ENCODE results near the gene CFAP46.
"Not testable (repeated sequence)": the region's sequence is repeated elsewhere in the genome, so short reads cannot be mapped to it uniquely, and the experiment has no call there.

DNA sequence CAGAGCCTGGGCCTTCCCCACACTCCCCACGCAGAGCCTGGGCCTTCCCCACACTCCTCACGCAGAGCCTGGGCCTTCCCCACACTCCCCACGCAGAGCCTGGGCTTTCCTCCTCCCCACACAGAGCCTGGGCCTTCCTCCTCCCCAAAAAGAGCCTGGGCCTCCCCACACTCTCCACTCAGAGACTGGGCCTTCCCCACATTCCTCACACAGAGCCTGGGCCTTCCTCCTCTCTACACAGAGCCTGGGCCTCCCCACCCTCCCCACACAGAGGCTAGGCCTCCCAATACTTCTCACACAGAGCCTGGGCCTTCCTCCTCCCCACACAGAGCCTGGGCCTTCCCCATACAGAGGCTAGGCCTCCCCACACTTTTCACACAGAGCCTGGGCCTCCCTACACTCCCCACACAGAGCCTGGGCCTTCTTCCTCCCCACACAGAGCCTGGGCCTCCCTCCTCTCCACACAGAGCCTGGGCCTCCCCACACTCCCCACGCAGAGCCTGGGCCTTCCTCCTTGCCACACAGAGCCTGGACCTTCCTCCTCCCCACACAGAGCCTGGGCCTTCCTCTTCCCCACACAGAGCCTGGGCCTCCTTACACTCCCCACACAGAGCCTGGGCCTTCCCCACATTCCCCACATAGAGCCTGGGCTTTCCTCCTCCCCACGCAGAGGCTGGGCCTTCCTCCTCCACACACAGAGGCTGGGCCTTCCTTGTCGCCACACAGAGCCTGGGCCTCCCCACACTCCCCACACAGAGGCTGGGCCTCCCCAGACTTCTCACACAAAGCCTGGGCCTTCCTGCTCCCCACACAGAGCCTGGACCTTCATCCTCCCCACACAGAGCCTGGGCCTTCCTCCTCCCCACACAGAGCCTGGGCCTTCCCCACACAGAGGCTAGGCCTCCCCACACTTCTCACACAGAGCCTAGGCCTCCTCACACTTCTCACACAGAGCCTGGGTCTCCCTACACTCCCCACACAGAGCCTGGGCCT, 10.8 kb downstream of the CFAP46 start:
- TF ChIP-seq, protein P1, sequence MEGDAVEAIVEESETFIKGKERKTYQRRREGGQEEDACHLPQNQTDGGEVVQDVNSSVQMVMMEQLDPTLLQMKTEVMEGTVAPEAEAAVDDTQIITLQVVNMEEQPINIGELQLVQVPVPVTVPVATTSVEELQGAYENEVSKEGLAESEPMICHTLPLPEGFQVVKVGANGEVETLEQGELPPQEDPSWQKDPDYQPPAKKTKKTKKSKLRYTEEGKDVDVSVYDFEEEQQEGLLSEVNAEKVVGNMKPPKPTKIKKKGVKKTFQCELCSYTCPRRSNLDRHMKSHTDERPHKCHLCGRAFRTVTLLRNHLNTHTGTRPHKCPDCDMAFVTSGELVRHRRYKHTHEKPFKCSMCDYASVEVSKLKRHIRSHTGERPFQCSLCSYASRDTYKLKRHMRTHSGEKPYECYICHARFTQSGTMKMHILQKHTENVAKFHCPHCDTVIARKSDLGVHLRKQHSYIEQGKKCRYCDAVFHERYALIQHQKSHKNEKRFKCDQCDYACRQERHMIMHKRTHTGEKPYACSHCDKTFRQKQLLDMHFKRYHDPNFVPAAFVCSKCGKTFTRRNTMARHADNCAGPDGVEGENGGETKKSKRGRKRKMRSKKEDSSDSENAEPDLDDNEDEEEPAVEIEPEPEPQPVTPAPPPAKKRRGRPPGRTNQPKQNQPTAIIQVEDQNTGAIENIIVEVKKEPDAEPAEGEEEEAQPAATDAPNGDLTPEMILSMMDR (IDR thresholded peaks at IDR 0.05), result not testable (repeated sequence)
- not testable (repeated sequence) for TF ChIP-seq POLR2A (IDR thresholded peaks at IDR 0.05)

All from uterus (tissue), 2 donors.